ENCODE results near the gene ERI2. TPM values are rescaled to one million over a fixed set of nuclear protein-coding genes. Genes with fewer than 3 reads are reported as not detected.

The ERI2 gene
- total and polyA plus RNA-seq, 7 donors = 7.2 to 24.3 (median 16.4) TPM

GRCh38 chr16:20822521-20823325, 16.5 kb upstream of the ERI2 start:
- no peaks in the 10 kb centered on the region for H3K9me3 ChIP-seq
- no peak for TF ChIP-seq EP300 (IDR thresholded peaks at IDR 0.05)
- no peak for TF ChIP-seq POLR2A (IDR thresholded peaks at IDR 0.05)
- TF ChIP-seq CTCF (IDR thresholded peaks at IDR 0.05) = no peak
- TF ChIP-seq POLR2AphosphoS5 (IDR thresholded peaks at IDR 0.05) = no peak
- no peak for DNase-seq
- no peak overlapping the region for H3K27ac ChIP-seq
- 67 to 90% methylated on average over 3 of the region's 3 CpGs for WGBS, 2 donors
- no peaks in the 10 kb centered on the region for H3K4me1 ChIP-seq
- peaks cover 0 to 21% (median 0%) of the 10 kb centered on the region in 4 donors for H3K36me3 ChIP-seq
- no peak overlapping the region for H3K4me3 ChIP-seq
- intact Hi-C loops (cut with DNase I) = no loop called here
- H3K27me3 ChIP-seq = no peaks in the 10 kb centered on the region

- intact Hi-C loops (cut with DNase I) = no loop called here
- TF ChIP-seq EP300 (IDR thresholded peaks at IDR 0.05) = no peak
- TF ChIP-seq CTCF (IDR thresholded peaks at IDR 0.05) = no peak
- no peak for TF ChIP-seq POLR2A (IDR thresholded peaks at IDR 0.05)
- TF ChIP-seq POLR2AphosphoS5 (IDR thresholded peaks at IDR 0.05) = no peak
- no peaks in the 10 kb centered on the region for H3K27me3 ChIP-seq
- DNase-seq = no peak
- H3K4me3 ChIP-seq = no peak overlapping the region
- H3K4me1 ChIP-seq = no peaks in the 10 kb centered on the region
- H3K36me3 ChIP-seq = peaks cover 0 to 13% (median 0%) of the 10 kb centered on the region in 4 donors
- 84 to 91% methylated on average over 4 of the region's 4 CpGs for WGBS, 2 donors
- no peak overlapping the region for H3K27ac ChIP-seq
- H3K9me3 ChIP-seq = no peaks in the 10 kb centered on the region
Measured at GRCh38 chr16:20821682-20822081, 15.4 kb upstream of the ERI2 start.

- Histone ChIP-seq H3K4me3 (no peak overlapping the region), H3K36me3 (peaks cover 0 to 13% (median 0%) of the 10 kb centered on the region in 4 donors), H3K27ac (no peak overlapping the region), H3K27me3 (no peaks in the 10 kb centered on the region), H3K9me3 (no peaks in the 10 kb centered on the region), H3K4me1 (no peaks in the 10 kb centered on the region)
- intact Hi-C loops (cut with DNase I) = no loop called here
- no peak for DNase-seq
- TF ChIP-seq POLR2A (IDR thresholded peaks at IDR 0.05) = no peak
- no peak for TF ChIP-seq EP300 (IDR thresholded peaks at IDR 0.05)
- TF ChIP-seq CTCF (IDR thresholded peaks at IDR 0.05) = no peak
- TF ChIP-seq POLR2AphosphoS5 (IDR thresholded peaks at IDR 0.05) = no peak
- 96 to 97% methylated on average over 4 of the region's 4 CpGs for WGBS, 2 donors
Measured at GRCh38 chr16:20818929-20819585, 12.8 kb upstream of the ERI2 start.

- 76 to 94% methylated on average over 4 of the region's 4 CpGs for WGBS, 2 donors
- no peak overlapping the region for H3K4me3 ChIP-seq
- H3K4me1 ChIP-seq = no peaks in the 10 kb centered on the region
- no peaks in the 10 kb centered on the region for H3K9me3 ChIP-seq
- H3K36me3 ChIP-seq = no peaks in the 10 kb centered on the region
- no peaks in the 10 kb centered on the region for H3K27me3 ChIP-seq
- DNase-seq = no peak
- H3K27ac ChIP-seq = no peak overlapping the region
- TF ChIP-seq CTCF (IDR thresholded peaks at IDR 0.05) (no peak), EP300 (IDR thresholded peaks at IDR 0.05) (no peak), POLR2AphosphoS5 (IDR thresholded peaks at IDR 0.05) (no peak)
- intact Hi-C loops (cut with DNase I) = no loop called here
Measured at GRCh38 chr16:20814784-20815183, 8.5 kb upstream of the ERI2 start.
